ENCODE results near the gene NOL9.

DNA sequence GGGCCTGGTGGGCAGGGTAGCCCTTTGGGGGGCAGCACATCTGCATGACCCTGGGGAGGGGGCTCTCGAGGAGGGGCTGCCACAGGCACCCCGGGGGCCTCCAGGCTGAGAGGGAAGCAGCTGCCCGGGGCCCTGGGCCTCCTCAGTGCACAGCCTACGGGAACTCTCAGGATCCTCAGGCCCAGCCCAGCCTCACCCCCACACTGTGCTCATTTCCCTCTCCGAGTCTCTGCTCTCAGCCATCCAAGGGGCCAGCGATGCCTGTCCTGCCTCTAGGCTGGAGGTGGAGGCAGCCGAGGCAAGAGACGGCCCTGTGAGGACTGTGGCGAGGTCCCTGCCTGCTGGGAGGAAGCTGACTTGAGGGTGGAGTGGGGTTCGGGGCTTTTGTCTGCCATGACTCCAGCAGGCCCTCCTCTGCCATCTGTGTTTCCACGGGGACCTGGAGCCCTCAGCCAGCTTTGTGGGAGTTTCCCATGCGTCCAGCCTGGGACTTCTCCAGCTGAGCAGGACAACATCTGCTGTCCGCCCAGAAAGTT lies 55.7 kb downstream of the NOL9 start:
- TF ChIP-seq, protein P1, sequence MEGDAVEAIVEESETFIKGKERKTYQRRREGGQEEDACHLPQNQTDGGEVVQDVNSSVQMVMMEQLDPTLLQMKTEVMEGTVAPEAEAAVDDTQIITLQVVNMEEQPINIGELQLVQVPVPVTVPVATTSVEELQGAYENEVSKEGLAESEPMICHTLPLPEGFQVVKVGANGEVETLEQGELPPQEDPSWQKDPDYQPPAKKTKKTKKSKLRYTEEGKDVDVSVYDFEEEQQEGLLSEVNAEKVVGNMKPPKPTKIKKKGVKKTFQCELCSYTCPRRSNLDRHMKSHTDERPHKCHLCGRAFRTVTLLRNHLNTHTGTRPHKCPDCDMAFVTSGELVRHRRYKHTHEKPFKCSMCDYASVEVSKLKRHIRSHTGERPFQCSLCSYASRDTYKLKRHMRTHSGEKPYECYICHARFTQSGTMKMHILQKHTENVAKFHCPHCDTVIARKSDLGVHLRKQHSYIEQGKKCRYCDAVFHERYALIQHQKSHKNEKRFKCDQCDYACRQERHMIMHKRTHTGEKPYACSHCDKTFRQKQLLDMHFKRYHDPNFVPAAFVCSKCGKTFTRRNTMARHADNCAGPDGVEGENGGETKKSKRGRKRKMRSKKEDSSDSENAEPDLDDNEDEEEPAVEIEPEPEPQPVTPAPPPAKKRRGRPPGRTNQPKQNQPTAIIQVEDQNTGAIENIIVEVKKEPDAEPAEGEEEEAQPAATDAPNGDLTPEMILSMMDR (IDR thresholded peaks at IDR 0.05) = no peak
- TF ChIP-seq POLR2A (IDR thresholded peaks at IDR 0.05) (no peak), POLR2AphosphoS5 (IDR thresholded peaks at IDR 0.05; ENCODE audit: insufficient read depth in 1 of 2, low read depth in 1 of 2) (no peak)

Measured in vagina (tissue), 2 donors.